Testis (tissue), 2 donors: Measurements from ENCODE around the gene ZIC2.

Experiments used
- POLR2A ChIP-seq: fragments of 450-650 bp; IDR thresholded peaks from one replicate; pipeline ENCODE4 v1.6.1; 2017; ENCODE audit warnings: antibody characterized with exemption, mild to moderate bottlenecking, moderate library complexity
- TF ChIP-seq, protein P1 (sequence below), 3 experiments: fragments of 450-650 bp in 2 of 3; fragments of 200-600 bp in 1 of 3; sonication (generic) in 1 of 3; IDR thresholded peaks; one replicate each; pipeline ENCODE4 v1.5.1; 2016 to 2019; ENCODE audit warnings: antibody characterized with exemption in 3 of 3, mild to moderate bottlenecking in 2 of 3, moderate library complexity in 1 of 3

DNA sequence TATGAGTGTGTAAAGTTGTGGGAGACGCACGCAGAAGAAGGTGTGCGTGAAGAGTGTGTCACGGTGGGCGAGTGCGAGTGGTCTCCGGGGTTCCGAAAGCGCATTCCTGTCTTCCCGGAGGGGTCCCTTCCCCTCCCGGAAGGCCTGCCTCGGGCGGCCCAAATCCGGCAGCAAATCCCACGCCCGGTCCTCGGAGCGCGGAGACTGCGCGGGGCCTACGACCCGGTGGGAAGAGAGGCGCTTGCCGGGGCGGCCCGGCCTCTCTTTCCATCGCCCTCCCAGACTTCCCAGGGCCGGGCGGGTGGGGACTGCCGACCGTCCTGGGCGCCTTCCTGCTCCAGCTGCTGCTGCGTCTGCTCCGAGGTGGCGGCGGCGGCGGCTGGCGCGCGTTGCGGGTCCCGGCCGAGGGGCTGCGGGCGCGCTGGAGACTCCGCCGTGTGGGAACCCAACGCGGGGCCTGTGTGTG is 12.1 kb upstream of the ZIC2 start:
- no peak for TF ChIP-seq POLR2A
- TF ChIP-seq, protein P1, sequence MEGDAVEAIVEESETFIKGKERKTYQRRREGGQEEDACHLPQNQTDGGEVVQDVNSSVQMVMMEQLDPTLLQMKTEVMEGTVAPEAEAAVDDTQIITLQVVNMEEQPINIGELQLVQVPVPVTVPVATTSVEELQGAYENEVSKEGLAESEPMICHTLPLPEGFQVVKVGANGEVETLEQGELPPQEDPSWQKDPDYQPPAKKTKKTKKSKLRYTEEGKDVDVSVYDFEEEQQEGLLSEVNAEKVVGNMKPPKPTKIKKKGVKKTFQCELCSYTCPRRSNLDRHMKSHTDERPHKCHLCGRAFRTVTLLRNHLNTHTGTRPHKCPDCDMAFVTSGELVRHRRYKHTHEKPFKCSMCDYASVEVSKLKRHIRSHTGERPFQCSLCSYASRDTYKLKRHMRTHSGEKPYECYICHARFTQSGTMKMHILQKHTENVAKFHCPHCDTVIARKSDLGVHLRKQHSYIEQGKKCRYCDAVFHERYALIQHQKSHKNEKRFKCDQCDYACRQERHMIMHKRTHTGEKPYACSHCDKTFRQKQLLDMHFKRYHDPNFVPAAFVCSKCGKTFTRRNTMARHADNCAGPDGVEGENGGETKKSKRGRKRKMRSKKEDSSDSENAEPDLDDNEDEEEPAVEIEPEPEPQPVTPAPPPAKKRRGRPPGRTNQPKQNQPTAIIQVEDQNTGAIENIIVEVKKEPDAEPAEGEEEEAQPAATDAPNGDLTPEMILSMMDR (IDR thresholded peaks at IDR 0.05) = no peak
